ENCODE results near the gene NKAIN4. TPM values are rescaled to one million over a fixed set of nuclear protein-coding genes. Genes with fewer than 3 reads are reported as not detected.

The NKAIN4 gene
- total RNA-seq, 1 donor from 2014 or later = 183 TPM

DNA sequence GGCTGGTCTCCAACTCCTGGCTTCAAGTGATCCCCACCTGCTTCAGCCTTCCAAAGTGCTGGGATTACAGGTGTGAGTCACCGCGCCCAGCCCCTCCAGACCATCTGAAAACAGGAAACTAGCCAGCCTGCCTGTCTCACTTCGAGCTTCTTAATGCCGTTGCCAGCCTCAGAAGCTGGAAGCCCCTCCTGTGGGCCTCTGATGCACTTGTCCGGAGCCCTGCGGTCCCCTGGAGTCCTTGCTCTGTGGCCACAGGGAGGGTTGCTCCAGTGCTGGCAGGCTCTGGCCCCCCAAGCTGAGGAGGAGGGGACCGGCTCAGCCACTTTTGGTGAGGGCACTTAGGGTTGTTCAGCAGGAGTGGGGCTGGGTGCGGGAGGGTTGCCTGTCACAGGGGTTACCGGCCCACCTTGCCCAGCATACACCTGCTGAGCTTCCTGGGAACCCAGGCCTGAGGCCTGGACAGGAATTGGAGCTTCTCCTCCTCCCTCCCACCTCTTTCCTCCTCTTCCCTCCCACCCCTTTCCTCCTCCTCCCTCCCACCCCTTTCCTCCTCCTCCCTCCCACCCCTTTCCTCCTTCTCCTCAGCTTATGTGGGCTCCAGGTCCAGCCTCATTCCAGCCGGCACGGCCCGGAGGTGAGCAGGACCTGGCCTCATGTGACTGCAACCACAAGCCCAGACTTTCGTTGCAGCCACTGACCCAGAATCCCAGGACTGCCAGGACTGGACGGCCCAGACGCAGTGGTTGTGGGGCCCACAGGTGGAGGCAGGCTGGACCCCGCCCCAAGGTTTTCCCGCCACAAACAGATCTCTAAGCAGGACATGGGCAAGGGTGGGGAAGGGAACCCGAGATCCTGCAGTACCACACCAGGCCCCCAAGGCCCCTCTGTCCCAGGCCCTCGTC lies 28.0 kb downstream of the NKAIN4 start:
- peaks cover 3% of the 10 kb centered on the region for H3K27me3 Mint-ChIP-seq (ENCODE audit: unreplicated experiment)
- no peak overlapping the region for H3K4me3 Mint-ChIP-seq (ENCODE audit: unreplicated experiment)
- H3K4me1 Mint-ChIP-seq (ENCODE audit: low read depth, unreplicated experiment) = peaks cover 23% of the 10 kb centered on the region
- no peak overlapping the region for H3K27ac Mint-ChIP-seq (ENCODE audit: unreplicated experiment)
- TF ChIP-seq, protein P1, sequence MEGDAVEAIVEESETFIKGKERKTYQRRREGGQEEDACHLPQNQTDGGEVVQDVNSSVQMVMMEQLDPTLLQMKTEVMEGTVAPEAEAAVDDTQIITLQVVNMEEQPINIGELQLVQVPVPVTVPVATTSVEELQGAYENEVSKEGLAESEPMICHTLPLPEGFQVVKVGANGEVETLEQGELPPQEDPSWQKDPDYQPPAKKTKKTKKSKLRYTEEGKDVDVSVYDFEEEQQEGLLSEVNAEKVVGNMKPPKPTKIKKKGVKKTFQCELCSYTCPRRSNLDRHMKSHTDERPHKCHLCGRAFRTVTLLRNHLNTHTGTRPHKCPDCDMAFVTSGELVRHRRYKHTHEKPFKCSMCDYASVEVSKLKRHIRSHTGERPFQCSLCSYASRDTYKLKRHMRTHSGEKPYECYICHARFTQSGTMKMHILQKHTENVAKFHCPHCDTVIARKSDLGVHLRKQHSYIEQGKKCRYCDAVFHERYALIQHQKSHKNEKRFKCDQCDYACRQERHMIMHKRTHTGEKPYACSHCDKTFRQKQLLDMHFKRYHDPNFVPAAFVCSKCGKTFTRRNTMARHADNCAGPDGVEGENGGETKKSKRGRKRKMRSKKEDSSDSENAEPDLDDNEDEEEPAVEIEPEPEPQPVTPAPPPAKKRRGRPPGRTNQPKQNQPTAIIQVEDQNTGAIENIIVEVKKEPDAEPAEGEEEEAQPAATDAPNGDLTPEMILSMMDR (IDR thresholded peaks at IDR 0.05; ENCODE audit: partially characterized antibody, unreplicated experiment) = no peak
- no peak for DNase-seq
- no peaks in the 10 kb centered on the region for H3K36me3 Mint-ChIP-seq (ENCODE audit: unreplicated experiment)
- peaks cover 1% of the 10 kb centered on the region for H3K9me3 Mint-ChIP-seq (ENCODE audit: unreplicated experiment)

DNA sequence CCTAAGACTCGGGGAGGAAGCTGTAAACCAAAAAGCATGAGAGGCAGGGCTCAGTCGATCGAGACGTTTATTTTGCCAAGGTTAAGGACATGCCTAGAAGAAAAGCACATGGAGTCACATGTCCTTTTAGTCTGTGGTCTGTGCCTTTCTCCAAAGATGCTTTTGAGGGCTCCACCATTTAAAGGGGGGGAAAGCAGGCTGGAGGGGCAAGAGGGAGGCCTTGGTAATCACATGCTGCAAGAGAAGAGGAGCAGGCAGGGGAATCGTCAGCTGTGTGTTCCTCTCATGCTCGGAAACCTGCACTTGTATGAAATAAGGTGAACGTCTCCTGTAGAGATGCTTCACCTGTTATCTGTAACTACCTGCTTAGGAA lies 29.2 kb downstream of the NKAIN4 start:
- Mint-ChIP-seq H3K4me3 (ENCODE audit: unreplicated experiment) (no peak overlapping the region), H3K9me3 (ENCODE audit: unreplicated experiment) (peaks cover 3% of the 10 kb centered on the region), H3K27ac (ENCODE audit: unreplicated experiment) (no peak overlapping the region), H3K36me3 (ENCODE audit: unreplicated experiment) (no peaks in the 10 kb centered on the region), H3K4me1 (ENCODE audit: low read depth, unreplicated experiment) (peaks cover 18% of the 10 kb centered on the region), H3K27me3 (ENCODE audit: unreplicated experiment) (peaks cover 7% of the 10 kb centered on the region)
- TF ChIP-seq, protein P1 (IDR thresholded peaks at IDR 0.05; ENCODE audit: partially characterized antibody, unreplicated experiment) = no peak
- DNase-seq = no peak

DNA sequence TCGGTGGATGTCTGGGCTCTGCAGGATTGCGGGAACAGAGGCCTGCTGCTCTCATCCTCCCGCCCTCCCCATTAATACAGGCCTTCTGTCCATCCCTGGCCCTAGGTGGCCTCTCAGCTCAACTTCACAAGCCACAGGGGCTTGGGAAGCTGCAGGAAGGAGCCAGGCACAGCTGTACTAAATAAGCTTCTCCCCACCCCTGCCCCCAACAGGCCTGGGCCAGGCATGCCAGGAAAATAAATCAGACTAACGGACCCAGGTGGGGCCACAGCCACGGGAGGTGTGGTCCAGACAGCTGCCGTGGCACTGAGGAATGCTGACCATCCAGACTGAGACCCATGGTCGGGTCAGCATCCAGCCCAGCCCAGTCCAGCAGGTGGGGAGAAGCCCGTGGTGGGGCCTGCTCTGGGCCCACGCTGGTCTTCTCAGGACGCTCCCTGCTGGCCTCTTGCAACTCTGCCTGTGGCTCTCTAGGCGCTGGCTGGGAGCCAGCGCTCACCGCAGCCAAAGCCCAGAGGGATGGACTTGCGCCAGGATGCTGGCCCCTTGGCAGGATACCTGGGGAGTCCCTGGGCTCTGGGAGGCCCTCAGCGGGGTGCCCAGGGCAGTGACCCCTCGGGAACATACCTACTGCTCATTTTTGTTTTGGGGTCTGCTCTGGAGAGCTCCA lies 29.7 kb downstream of the NKAIN4 start:
- Mint-ChIP-seq H3K36me3 (ENCODE audit: unreplicated experiment) (no peaks in the 10 kb centered on the region), H3K4me1 (ENCODE audit: low read depth, unreplicated experiment) (peaks cover 17% of the 10 kb centered on the region), H3K9me3 (ENCODE audit: unreplicated experiment) (peaks cover 3% of the 10 kb centered on the region), H3K27me3 (ENCODE audit: unreplicated experiment) (peaks cover 7% of the 10 kb centered on the region), H3K4me3 (ENCODE audit: unreplicated experiment) (no peak overlapping the region), H3K27ac (ENCODE audit: unreplicated experiment) (no peak overlapping the region)
- TF ChIP-seq, protein P1 (IDR thresholded peaks at IDR 0.05; ENCODE audit: partially characterized antibody, unreplicated experiment) = no peak
- DNase-seq = no peak

DNA sequence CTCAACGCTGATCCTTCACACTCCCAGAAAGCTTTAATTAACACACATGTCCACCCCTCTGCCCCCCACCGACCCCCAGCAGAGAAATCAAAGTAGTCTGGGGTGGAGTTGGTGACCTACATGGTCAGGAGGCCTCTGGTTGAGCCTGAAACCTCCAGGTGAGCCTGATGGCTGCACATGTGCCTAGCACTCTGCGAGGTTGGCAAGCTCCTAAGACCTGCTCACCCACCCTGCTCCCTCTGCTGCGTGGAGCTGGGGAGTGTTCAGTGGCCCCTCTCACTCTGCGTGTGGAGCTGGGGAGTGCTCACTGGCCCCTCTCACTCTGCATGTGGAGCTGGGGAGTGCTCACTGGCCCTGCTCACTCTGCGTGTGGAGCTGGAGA lies 30.4 kb downstream of the NKAIN4 start:
- Mint-ChIP-seq H3K4me1 (ENCODE audit: low read depth, unreplicated experiment) (peaks cover 13% of the 10 kb centered on the region), H3K36me3 (ENCODE audit: unreplicated experiment) (no peaks in the 10 kb centered on the region), H3K27me3 (ENCODE audit: unreplicated experiment) (peaks cover 7% of the 10 kb centered on the region), H3K4me3 (ENCODE audit: unreplicated experiment) (no peak overlapping the region), H3K27ac (ENCODE audit: unreplicated experiment) (no peak overlapping the region), H3K9me3 (ENCODE audit: unreplicated experiment) (peaks cover 3% of the 10 kb centered on the region)
- TF ChIP-seq, protein P1 (IDR thresholded peaks at IDR 0.05; ENCODE audit: partially characterized antibody, unreplicated experiment) = no peak
- no peak for DNase-seq
